Sigmoid colon (tissue), 4 donors: ENCODE measurements around the gene TRPC1.

ENCODE experiments used
- CTCF ChIP-seq, 4 experiments: fragments of 450-650 bp in 3 of 4; fragments of 200-600 bp in 1 of 4; IDR thresholded peaks; one replicate each; pipeline ENCODE4 v1.5.1; 2016 to 2019; ENCODE audit warnings: antibody characterized with exemption in 4 of 4, mild to moderate bottlenecking in 3 of 4, moderate library complexity in 2 of 4
- EP300 ChIP-seq, 4 donors: sonication (generic); formaldehyde crosslinking; IDR thresholded peaks; one replicate each; pipeline ENCODE4 v1.6.1; 2017; ENCODE audit warnings: antibody characterized with exemption in 4 of 4

GRCh38 chr3:142817356-142817755 is 93.5 kb downstream of the TRPC1 start:
- TF ChIP-seq CTCF (IDR thresholded peaks at IDR 0.05) = no peak
- TF ChIP-seq EP300 (IDR thresholded peaks at IDR 0.05) = no peak
